Stimulated activated CD8-positive, alpha-beta memory T cell treated with anti-CD3 and anti-CD28 coated beads, Interleukin-12 subunit alpha, Interleukin-12 subunit beta, amount 100 ng/mL, for 4 hours (primary cell): ENCODE results near the gene MED26.

Experiments
- DNase-seq: peaks from one replicate; pipeline ENCODE4 v3.0.0-alpha.2; 2020; ENCODE audit warnings: low read depth

MED26 gene

DNA sequence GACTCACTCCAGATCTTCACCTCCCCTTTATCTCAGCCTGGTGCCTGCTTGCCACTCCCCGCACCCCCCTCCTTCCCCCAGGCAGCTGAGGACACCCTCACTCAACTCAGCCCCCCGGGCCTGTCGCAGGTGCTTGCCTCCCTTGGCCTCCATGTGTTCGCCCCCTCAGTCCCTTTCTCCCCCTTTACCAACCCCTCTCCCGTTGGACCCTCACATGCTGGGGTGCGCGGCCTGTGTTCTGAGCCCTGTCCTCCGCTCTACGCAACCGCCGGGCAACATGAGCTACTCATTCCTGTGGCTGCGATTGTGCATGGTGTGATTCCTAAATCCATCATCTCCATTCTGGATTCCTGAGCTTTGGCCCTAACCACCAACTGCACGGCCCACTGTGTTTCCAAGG, 90.9 kb downstream of the MED26 start:
- DNase-seq, result no peak

DNA sequence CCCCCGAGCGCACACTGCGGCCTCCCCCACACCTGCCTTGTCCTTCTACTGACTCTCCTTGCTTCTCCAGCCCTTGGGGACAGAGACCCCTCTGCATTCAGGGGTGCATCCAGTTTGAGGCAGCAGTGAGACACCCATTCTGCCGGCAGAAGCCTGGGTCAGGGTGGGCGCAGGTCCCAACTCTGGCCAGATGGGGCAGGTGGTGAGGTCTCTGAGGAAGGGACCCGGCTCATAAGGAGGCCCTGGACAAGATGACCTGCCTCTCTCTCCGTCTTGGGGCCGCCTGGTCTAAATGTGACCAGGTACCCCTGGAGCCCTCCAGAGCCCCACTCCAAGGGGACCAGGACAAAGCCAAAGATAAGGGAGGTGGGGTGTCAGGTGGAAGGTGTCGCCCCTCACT, 91.9 kb downstream of the MED26 start:
- no peak for DNase-seq

DNA sequence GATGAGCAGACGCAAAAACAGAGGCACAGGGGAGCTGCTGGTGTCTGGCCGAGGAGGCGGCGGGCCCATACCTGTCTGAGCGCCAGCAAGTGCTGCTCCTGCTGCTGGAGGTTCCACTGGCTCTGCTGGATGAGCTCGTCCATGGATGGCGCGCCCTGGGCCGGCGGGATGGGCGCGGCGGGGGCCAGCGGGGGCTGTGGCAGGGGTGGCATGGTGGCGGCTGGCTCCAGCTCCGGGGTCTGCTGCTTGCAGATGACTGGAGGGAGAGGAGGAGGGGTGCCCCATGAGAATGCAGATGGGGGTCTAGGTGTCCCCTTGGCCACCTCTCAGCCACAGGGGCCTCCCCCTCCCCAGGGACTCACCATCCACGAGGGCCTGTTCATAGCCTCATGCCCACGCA, 92.6 kb downstream of the MED26 start:
- DNase-seq, result no peak

DNA sequence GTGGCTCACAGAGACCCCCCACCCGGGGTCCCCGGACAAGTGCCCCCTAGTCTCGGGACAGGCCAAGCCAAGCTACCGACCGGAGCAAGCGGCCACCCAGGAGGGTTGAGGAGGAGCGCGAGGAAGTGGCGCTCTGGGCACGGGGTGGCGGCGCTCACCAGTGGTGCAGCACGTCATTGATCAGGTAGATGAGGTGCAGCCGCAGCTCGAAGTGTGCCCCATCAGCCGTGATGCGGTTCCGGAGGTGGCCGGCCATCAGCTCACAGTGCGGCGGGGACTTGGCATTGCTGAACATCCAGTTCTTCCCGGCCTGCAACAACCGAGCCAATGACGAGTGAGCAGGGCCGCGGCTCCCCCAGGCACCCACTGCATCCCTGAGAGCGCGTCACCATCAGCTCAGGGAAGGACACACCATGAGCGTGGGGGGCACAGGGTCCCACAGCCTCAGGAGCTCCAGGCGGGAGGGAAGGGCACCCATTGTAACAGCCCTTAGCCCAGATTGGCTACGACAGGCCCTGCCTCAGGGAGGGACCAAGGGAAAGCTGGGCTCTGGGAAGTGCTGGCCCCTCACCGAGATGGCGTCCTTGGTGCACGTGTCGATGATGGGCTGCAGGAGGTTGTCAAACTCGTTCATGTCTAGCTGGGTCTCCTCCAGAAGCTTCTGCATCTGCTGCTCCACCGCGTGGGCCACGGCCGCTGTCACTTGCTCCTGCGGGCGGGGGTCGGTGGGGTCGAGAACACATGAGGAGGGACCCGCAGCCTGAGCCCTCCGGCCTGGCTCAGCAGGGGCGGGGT, 95.4 kb downstream of the MED26 start:
- DNase-seq, result no peak

DNA sequence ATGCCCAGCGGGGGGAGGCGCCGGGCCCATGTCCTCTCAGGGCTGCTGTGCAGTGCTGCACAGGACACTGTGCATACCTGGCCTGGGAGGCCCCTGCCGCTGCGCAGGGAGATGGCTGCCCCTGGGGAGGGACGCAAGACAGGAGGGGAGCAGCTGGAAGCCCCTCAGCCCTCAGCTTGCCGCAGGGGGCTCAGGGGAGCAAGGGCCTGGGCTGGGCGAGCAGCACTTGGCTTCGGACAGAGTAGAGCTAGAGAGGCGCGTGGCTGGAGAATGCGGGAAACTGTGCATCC, 96.7 kb downstream of the MED26 start:
- no peak for DNase-seq

DNA sequence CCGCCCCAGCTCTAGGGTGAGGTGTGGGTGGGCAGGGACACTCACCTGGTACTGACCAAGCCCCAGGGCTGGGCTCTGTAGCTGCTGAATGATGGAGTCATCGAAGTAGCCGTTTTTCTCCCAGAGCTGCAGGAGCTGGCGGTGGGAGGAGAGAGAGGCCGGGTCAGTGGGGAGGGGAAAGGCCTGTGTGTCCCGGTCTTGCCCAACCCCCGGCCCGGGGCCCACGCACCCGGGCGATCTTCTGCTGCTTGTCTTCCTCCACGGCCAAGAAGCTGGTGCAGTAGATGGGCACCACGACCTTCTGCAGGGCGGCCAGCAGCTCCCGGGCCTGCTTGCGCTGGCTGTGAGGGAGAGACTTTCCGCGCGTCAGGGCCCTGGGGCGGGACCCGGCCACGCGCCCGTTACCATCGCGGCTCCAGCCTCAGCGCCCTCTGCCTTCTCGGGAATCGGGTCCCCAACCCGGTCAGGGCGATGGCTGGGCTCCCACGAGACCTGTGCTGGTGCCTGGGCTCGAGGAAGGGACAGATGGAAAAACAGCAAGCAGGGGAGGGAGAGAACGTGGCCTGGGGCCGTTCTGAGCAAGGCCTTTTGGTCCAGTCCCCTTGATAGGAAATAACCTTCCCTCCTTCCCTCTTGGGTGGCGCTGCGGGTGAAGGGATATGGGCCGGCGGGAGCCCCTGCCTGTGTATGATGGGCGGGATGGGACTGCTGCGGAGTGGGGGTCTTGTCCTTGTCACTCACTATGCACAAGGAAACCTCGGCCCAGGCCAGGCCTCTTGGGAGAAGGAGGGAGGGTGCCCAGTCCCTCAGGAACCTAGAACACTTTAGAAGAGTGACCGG, 97.2 kb downstream of the MED26 start:
- no peak for DNase-seq

DNA sequence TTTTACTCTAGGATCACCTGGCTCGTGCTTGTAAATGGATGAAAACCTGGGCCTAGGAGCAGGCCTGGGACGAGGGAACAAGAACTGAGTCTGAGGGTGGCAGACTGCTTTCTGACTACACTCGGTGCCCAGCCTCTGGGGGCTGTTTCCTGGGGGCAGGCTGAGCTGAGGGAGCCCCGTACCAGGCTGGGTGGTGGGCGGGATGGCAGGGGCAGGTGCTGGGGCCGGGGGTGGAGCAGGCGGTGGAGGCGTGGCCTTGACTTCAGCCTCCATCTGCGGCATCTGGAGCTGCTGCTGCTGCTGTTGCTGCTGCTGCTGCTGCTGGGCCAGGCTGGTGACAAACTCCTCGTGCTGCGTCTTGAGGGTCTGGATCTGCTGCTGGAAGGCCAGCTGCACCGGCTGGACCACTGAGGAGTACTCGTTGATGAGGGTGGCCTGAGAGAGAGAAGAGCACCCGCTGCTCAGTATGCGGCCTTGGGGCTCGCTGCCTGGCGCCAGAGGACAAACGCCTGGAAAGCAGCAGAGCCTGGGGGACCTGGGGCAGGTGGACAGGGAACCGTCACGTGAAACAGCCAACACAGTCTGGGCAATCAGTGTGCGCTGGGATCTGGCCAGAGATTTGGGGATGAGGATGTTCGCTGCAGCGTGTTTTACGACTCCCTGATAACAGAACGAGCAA, 98.4 kb downstream of the MED26 start:
- no peak for DNase-seq

DNA sequence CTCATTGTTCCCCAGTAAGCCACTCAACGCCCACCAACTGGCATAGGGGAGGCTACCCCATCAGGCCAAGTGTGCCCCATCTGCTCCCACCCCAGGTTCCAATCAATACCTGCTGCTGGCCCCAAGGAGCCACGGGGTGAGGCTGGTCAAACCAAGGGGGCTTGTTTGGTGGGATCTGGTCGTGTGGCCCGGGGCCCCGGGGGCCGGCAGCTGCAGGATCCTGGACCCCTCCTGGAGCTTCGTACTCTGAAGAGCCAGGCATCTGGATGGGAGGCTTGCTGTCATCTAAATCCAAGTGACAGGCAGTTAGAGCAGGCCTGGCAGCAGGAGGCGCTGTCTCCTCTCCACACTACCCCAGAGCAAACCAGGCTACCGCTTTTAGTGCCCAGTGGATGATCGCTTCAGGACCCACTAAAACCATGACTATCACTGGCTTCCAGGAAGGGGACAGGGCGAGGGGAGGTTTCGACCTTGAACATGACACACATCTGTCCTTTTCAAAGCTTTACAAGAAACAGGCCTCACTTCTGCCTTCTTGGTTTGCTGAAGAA, 100.0 kb downstream of the MED26 start:
- DNase-seq, result no peak

DNA sequence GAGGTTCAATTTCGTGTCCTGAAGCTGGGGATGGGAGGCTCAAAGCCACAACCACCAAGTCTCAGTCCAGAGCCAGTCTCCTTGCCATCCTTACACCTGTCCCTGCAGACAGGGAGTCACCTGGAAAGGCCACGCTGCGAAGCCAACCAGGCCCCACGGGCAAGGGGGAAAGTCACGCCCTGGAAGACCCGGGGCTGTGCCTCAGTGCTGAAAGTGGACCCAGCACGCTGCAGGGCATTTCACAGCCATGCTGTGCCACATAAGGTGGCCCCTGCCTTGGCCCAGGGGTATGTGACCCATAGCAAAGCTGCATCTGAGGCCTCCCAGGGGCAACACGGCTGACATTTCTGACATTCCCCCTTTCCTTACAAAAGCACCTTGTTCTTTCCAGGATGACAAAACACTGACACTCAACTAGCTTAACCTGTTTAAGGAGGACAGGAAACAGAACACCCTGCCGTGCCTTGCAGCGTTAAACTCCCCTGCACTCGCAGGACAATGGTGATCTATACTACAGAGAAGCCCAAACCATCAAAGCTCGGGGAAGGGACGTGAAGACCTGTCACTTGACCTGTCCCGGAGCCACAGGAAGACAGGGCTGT, 100.6 kb downstream of the MED26 start:
- no peak for DNase-seq

DNA sequence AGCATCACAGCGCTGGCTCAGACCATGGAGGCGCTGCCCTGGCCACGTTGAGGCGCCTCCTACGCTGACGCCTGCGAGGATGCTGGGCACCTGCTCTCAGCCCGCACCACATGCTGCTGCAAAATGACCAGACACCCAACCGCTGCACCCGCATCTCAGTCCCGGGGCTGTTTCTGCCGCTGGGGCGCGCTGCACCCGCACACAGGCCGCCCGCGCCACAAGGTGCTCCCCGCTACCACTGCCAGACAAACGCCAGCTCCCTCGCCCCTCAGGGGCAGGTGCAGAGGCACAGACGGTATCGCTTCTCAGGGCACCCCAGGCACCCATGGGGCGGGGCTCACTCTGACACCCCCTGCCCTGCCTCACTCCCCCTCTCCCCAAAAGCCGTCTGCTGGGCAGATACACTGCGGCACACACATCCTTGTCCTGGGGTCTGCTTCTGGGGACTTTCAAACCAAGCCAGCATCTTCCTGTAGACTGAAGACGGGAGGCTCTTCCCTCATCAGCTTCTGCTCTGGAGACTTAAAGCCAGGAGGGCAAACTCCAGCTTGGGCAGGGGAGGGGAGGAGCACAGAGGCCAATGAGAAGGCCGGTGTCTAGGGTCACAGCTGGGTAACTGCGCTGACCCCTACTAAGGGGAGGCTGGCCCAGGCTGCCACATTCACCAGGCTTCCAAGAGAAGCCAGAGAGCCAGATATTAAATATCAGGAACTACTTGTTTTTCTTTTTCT, 102.1 kb downstream of the MED26 start:
- DNase-seq, result no peak

DNA sequence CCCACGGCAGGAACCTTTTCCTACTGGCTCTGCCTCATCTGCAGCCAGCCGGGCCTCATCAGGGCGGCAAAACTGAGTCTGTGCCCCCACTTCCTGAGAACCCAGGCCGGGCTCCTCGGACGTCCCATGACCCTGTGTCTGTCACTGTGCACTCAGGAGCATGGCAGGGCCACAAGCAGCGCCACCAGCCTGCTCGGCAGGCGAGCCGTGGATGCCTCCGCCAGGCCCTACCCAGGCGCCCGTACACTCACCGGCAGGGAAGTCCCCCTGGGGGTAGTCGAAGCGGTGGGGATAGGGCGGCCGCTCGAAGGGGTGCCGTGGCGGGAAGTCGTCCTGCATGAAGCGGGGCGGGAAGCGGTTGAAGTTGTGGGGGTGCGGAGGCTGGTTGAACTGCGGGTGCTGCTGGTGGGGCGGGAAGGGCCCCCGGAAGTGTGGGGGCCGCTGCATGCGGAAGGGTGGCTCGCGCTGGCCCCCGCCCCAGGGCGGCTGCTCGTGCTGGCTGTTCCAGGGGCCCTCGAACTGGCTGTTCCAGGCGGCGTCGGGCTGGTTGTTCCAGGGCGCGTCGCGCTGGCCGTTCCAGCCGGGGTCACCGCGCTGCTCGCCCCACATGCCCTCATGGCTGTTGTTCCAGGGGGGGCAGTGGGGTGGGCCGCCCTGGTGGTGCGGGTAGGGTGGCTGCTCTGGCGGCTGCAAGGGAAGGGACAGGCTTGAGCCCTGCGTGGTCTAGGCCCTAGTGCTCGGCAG, 102.8 kb downstream of the MED26 start:
- DNase-seq, result no peak
